Muscle of back (tissue), 13 donors: ENCODE data around the gene KRT33A. TPM values are rescaled to one million over a fixed set of nuclear protein-coding genes. Genes with fewer than 3 reads are reported as not detected.
"Not testable (repeated sequence)": the region's sequence is repeated elsewhere in the genome, so short reads cannot be mapped to it uniquely, and the experiment has no call there.

Experiments used
- DNase-seq, 3 donors: peaks; one replicate each; pipeline versions ENCODE4 v3.0.0 to v3.0.0-alpha.2; 2013
- long read RNA-seq, 9 donors: transcript quantifications; one replicate each; lab custom pipeline, GENCODE V29; 2026
- polyA plus RNA-seq, 10 donors: library from polyadenylated mRNA; unstranded; fragments of 120-200 nt; gene quantifications; one replicate each; pipeline ENCODE4 v1.2.1, GENCODE V29; 2013; ENCODE audit not compliant: insufficient read length in 10 of 10

KRT33A gene
- not detected for polyA plus RNA-seq
- long read RNA-seq, donor 1 = 0 reads
- long read RNA-seq, donor 2 = 0 reads
- long read RNA-seq, donor 3 = 0 reads
- long read RNA-seq, donor 4 = 0 reads
- long read RNA-seq, donor 5 = 0 reads
- long read RNA-seq, donor 6 = 0 reads
- long read RNA-seq, donor 7 = 0 reads
- long read RNA-seq, donor 8 = 0 reads
- long read RNA-seq, donor 9 = 0 reads

GRCh38 chr17:41350381-41350878 lies at the start of gene KRT33A:
Gene KRT33A (minus strand): TSS chr17:41350828. CDS start chr17:41350767, 61 bp downstream.
- not testable (repeated sequence) for DNase-seq

GRCh38 chr17:41396996-41397660 lies 46.5 kb upstream of the KRT33A start, which contains the start of gene KRT31:
Gene KRT31 (minus strand): TSS chr17:41397608. CDS start chr17:41397539, 69 bp downstream.
- peak in 2 of 3 donors; percentile 8 to 15 for DNase-seq

GRCh38 chr17:41396340-41396739 lies 45.7 kb upstream of the KRT33A start:
- no peak for DNase-seq

GRCh38 chr17:41395611-41396010 lies 45.0 kb upstream of the KRT33A start:
- DNase-seq = no peak

GRCh38 chr17:41395044-41395443 lies 44.4 kb upstream of the KRT33A start:
- DNase-seq = not testable (repeated sequence)

- no peak for DNase-seq
These were observed 43.8 kb upstream of the KRT33A start for GRCh38 chr17:41394254-41394996.

GRCh38 chr17:41393826-41394225 lies 43.2 kb upstream of the KRT33A start:
- no peak for DNase-seq

GRCh38 chr17:41393294-41393693 lies 42.7 kb upstream of the KRT33A start:
- DNase-seq = peak in 1 of 3 donors; percentile 20

- no peak for DNase-seq
These were observed 41.6 kb upstream of the KRT33A start for GRCh38 chr17:41392278-41392677.

GRCh38 chr17:41391535-41391934 lies 40.9 kb upstream of the KRT33A start:
- no peak for DNase-seq

GRCh38 chr17:41390411-41390938 lies 39.8 kb upstream of the KRT33A start:
- DNase-seq = no peak

- DNase-seq = no peak
These were observed 37.0 kb upstream of the KRT33A start for GRCh38 chr17:41387670-41388069.

GRCh38 chr17:41386227-41386626 lies 35.6 kb upstream of the KRT33A start:
- DNase-seq = no peak

GRCh38 chr17:41383690-41384089 lies 33.1 kb upstream of the KRT33A start:
- DNase-seq = no peak

- no peak for DNase-seq
These were observed 31.8 kb upstream of the KRT33A start for GRCh38 chr17:41382394-41382793.

GRCh38 chr17:41381943-41382342 lies 31.3 kb upstream of the KRT33A start, which contains the start of gene KRT34:
Gene KRT34 (minus strand): TSS chr17:41382306. CDS start chr17:41382246, 60 bp downstream.
- not testable (repeated sequence) for DNase-seq

- peak in 1 of 3 donors; percentile 56 for DNase-seq
These were observed 29.5 kb upstream of the KRT33A start for GRCh38 chr17:41380091-41380490.

GRCh38 chr17:41377546-41377945 lies 26.9 kb upstream of the KRT33A start:
- DNase-seq = no peak

GRCh38 chr17:41369713-41370112 lies 19.1 kb upstream of the KRT33A start, which contains the start of gene KRT33B:
Gene KRT33B (minus strand): TSS chr17:41369813. CDS start chr17:41369750, 63 bp downstream.
- DNase-seq = no peak

- no peak for DNase-seq
These were observed 18.4 kb upstream of the KRT33A start for GRCh38 chr17:41369023-41369422.

- peak in 2 of 3 donors; percentile 6 to 29 for DNase-seq
These were observed 16.9 kb upstream of the KRT33A start for GRCh38 chr17:41367426-41368075.
